Motor neuron (in vitro differentiated cells): ENCODE data around the gene PRKD2. TPM values are rescaled to one million over a fixed set of nuclear protein-coding genes. Genes with fewer than 3 reads are reported as not detected.

Source experiments
- ATAC-seq, 8 experiments: fragments of 200-7000 bp; cut with Tn5 transposase; replicated peaks in 6 of 8; 2 replicates each; pipeline ENCODE4 v1.8.0; 2021; ENCODE audit warnings: mild to moderate bottlenecking in 8 of 8, moderate library complexity in 8 of 8
- H3K27ac ChIP-seq, 2 donors: fragments of 250-450 bp; sonication (Bioruptor Pico); 2 replicates each; pipeline ENCODE4 v1.9.0; 2021; ENCODE audit warnings: antibody characterized with exemption in 2 of 2, mild to moderate bottlenecking in 2 of 2, moderate library complexity in 1 of 2
- H3K4me1 ChIP-seq, 2 donors: fragments of 250-450 bp; sonication (Bioruptor Pico); replicated peaks in 1 of 2; 2 replicates each; pipeline ENCODE4 v1.6.1; 2021; ENCODE audit warnings: antibody characterized with exemption in 2 of 2, mild to moderate bottlenecking in 2 of 2, moderate library complexity in 1 of 2
- H3K4me3 ChIP-seq, 5 donors: fragments of 250-450 bp; sonication (Bioruptor Pico); 2 replicates each; pipeline ENCODE4 v1.9.0; 2021; ENCODE audit warnings: antibody characterized with exemption in 5 of 5, mild to moderate bottlenecking in 5 of 5, moderate library complexity in 4 of 5
- WGBS, 10 experiments: fragments of 450-650 bp; shearing (Covaris generic); methylation state at CpG; one replicate each; pipeline ENCODE4 v1.0.0; 2022; 5-methylcytosine and 5-hydroxymethylcytosine counted together
- in situ Hi-C, 9 experiments: fragments of 400-800 bp; cut with MboI; loops; one replicate each; pipeline ENCODE4 v1.15.0; 2021; ENCODE audit warnings: low sequenced_read_pairs in 9 of 9, low pct_unique_long_range_greater_than_20kb in 2 of 9; ENCODE audit not compliant: unreplicated experiment in 9 of 9
- total RNA-seq, 8 experiments: library from RNA; unstranded; fragments of 300-600 nt; gene quantifications; 2 replicates each; pipeline versions ENCODE4 v1.2.3 to v1.2.4, GENCODE V29; 2022

The PRKD2 gene
- total RNA-seq, 8 experiments from 2014 or later: 6.5 to 33.2 (median 12.7) TPM

- in situ Hi-C loops: no loop called here
- no peak for ATAC-seq
- H3K27ac ChIP-seq: no peak overlapping the region
- WGBS, 10 experiments: 85 to 100% (median 100%) methylated on average over 2 to 5 of the region's 6 CpGs; no CpG with 5 or more reads in 3 of the 10 experiments
- H3K4me3 ChIP-seq: no peak overlapping the region
- no peaks in the 10 kb centered on the region for H3K4me1 ChIP-seq
Observed at GRCh38 chr19:46687438-46688145, 29.3 kb downstream of the PRKD2 start.

- in situ Hi-C loops: no loop called here
- no peak overlapping the region for H3K4me3 ChIP-seq
- WGBS, 10 experiments: 48 to 100% (median 76%) methylated on average over 1 to 2 of the region's 3 CpGs; no CpG with 5 or more reads in 2 of the 10 experiments
- ATAC-seq: no peak
- no peak overlapping the region for H3K27ac ChIP-seq
- H3K4me1 ChIP-seq: no peaks in the 10 kb centered on the region
Observed at GRCh38 chr19:46685189-46685588, 31.7 kb downstream of the PRKD2 start.

GRCh38 chr19:46678110-46678732 lies 38.7 kb downstream of the PRKD2 start:
- Histone ChIP-seq H3K4me3 (no peak overlapping the region), H3K27ac (no peak overlapping the region), H3K4me1 (no peaks in the 10 kb centered on the region)
- 80 to 100% methylated on average over 1 to 2 of the region's 26 CpGs; no CpG with 5 or more reads in 8 of the 10 experiments for WGBS, 10 experiments
- ATAC-seq: peak in 5 of 8 experiments; percentile 31 to 69 (median 35)
- in situ Hi-C loops: no loop called here

- H3K27ac ChIP-seq: no peak overlapping the region
- H3K4me3 ChIP-seq: no peak overlapping the region
- WGBS, 10 experiments: 80 to 100% (median 92%) methylated on average over 1 to 4 of the region's 21 CpGs; no CpG with 5 or more reads in 5 of the 10 experiments
- H3K4me1 ChIP-seq: no peaks in the 10 kb centered on the region
- in situ Hi-C loops: loop anchor here in 1 of 9 experiments (25.0 kb wide), 1 partner anchor 137 kb away; no protein-coding TSS in a partner anchor
- peak; percentile 16 to 97 (median 41) for ATAC-seq
Observed at GRCh38 chr19:46674416-46675178, 42.3 kb downstream of the PRKD2 start.

GRCh38 chr19:46670813-46671212 lies 46.1 kb downstream of the PRKD2 start:
- ATAC-seq: peak in 5 of 8 experiments; percentile 25 to 71 (median 50)
- in situ Hi-C loops: loop anchor here in 1 of 9 experiments (25.0 kb wide), 1 partner anchor 134 kb away; no protein-coding TSS in a partner anchor
- Histone ChIP-seq H3K4me1 (no peaks in the 10 kb centered on the region), H3K27ac (no peak overlapping the region), H3K4me3 (no peak overlapping the region)

- Histone ChIP-seq H3K27ac (no peak overlapping the region), H3K4me3 (no peak overlapping the region), H3K4me1 (no peaks in the 10 kb centered on the region)
- no peak for ATAC-seq
- 33 to 100% (median 86%) methylated on average over 1 to 3 of the region's 3 CpGs; no CpG with 5 or more reads in 3 of the 10 experiments for WGBS, 10 experiments
- in situ Hi-C loops: loop anchor here in 1 of 9 experiments (10.0 to 25.0 kb wide), 2 partner anchors 54 to 131 kb away; no protein-coding TSS in a partner anchor
Observed at GRCh38 chr19:46668662-46669061, 48.3 kb downstream of the PRKD2 start.

GRCh38 chr19:46665072-46665471 lies 51.8 kb downstream of the PRKD2 start:
- Histone ChIP-seq H3K27ac (no peak overlapping the region), H3K4me3 (no peak overlapping the region), H3K4me1 (peaks cover 2 to 4% of the 10 kb centered on the region in 2 donors)
- no peak for ATAC-seq
- in situ Hi-C loops: loop anchor here in 1 of 9 experiments (10.0 to 25.0 kb wide), 2 partner anchors 50 to 128 kb away; no protein-coding TSS in a partner anchor
- whole genome bisulfite sequencing, 10 experiments: 50 to 92% (median 81%) methylated on average over 2 to 8 of the region's 8 CpGs; no CpG with 5 or more reads in 3 of the 10 experiments

- Histone ChIP-seq H3K27ac (peak overlapping the region; percentile 75 to 84), H3K4me3 (peak overlapping the region; percentile 18 to 36 (median 32)), H3K4me1 (peaks cover 2 to 11% of the 10 kb centered on the region in 2 donors)
- peak; percentile 25 to 41 (median 35) for ATAC-seq
- 0 to 33% (median 11%) methylated on average over 2 to 16 of the region's 19 CpGs; no CpG with 5 or more reads in 1 of the 10 experiments for WGBS, 10 experiments
- in situ Hi-C loops: loop anchor here in 1 of 9 experiments (10.0 to 25.0 kb wide), 2 partner anchors 47 to 125 kb away; no protein-coding TSS in a partner anchor
Observed at GRCh38 chr19:46661735-46662592, 55.0 kb downstream of the PRKD2 start.

- peak within 1 kb of the TSS; percentile 48 to 80 (median 60) for H3K4me3 ChIP-seq
- 0% methylated on average over 2 to 16 of the region's 61 CpGs; no CpG with 5 or more reads in 7 of the 10 experiments for WGBS, 10 experiments
- H3K27ac ChIP-seq: peak within 1 kb of the TSS; percentile 75 to 84
- peak; percentile 86 to 93 (median 89) for ATAC-seq
- H3K4me1 ChIP-seq: peaks cover 2 to 11% of the 10 kb centered on the region in 2 donors
- in situ Hi-C loops: loop anchor here in 1 of 9 experiments (10.0 to 25.0 kb wide), 2 partner anchors 46 to 124 kb away; no protein-coding TSS in a partner anchor
Observed at GRCh38 chr19:46661020-46661731, 55.7 kb downstream of the PRKD2 start, which contains the start of gene DACT3. DACT3 (minus strand) TSS chr19:46661182; CDS start chr19:46661064, 118 bp downstream.

GRCh38 chr19:46660551-46661019 lies 56.3 kb downstream of the PRKD2 start:
- H3K4me3 ChIP-seq: peak overlapping the region; percentile 48 to 80 (median 60)
- H3K27ac ChIP-seq: peak overlapping the region; percentile 69 to 73
- in situ Hi-C loops: loop anchor here in 1 of 9 experiments (10.0 to 25.0 kb wide), 2 partner anchors 46 to 123 kb away; no protein-coding TSS in a partner anchor
- H3K4me1 ChIP-seq: peaks cover 2 to 11% of the 10 kb centered on the region in 2 donors
- no CpG with 5 or more reads among the region's 40 CpGs for WGBS, 10 experiments
- ATAC-seq: peak in 1 of 8 experiments; percentile 0

- Histone ChIP-seq H3K4me1 (peaks cover 2 to 13% of the 10 kb centered on the region in 2 donors), H3K27ac (peak overlapping the region in 1 of 2 donors; percentile 4), H3K4me3 (peak overlapping the region; percentile 48 to 80 (median 60))
- WGBS, 10 experiments: 0 to 20% (median 10%) methylated on average over 1 to 2 of the region's 14 CpGs; no CpG with 5 or more reads in 6 of the 10 experiments
- in situ Hi-C loops: loop anchor here in 1 of 9 experiments (10.0 to 25.0 kb wide), 2 partner anchors 45 to 123 kb away; no protein-coding TSS in a partner anchor
- no peak for ATAC-seq
Observed at GRCh38 chr19:46660008-46660517, 56.9 kb downstream of the PRKD2 start.
